ENCODE results near the gene FAM234B.

DNA sequence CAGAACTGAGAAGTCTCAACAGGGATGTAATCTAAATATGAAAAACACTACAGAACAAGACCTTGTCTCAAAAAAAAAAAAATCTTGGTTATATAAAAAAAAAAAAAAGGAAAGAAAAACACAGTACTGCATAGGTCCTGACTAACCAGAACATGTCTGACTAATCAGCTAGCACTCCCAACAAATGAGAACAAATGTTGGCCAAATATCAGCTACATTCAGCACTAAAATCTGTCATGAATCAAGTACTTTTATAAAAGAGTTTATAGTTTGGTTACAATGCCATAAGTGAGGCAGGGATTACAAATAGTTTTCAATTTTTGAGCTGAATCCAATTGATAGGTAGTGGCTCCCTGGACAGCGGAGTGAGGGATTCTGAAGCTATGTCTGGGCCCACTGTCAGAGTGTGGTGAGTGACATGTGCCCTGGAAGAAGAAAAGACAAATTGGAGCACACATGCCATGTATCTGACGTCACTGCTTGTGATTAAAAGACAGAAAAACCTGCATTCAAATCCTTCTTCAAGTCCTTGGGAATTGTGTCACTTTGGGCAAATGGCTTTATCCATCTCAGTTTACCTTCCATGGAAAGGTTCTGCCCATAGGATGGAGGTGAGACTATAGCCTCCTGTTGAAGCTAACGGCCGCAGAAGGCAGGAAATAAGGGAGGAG lies 5.6 kb upstream of the FAM234B start:
- no peak for TF ChIP-seq POLR2A (IDR thresholded peaks at IDR 0.05)
- no peak for TF ChIP-seq CTCF (IDR thresholded peaks at IDR 0.05)
